ENCODE measurements around the gene PRRG1.
"Not testable (repeated sequence)": the region's sequence is repeated elsewhere in the genome, so short reads cannot be mapped to it uniquely, and the experiment has no call there.

The PRRG1 gene

DNA sequence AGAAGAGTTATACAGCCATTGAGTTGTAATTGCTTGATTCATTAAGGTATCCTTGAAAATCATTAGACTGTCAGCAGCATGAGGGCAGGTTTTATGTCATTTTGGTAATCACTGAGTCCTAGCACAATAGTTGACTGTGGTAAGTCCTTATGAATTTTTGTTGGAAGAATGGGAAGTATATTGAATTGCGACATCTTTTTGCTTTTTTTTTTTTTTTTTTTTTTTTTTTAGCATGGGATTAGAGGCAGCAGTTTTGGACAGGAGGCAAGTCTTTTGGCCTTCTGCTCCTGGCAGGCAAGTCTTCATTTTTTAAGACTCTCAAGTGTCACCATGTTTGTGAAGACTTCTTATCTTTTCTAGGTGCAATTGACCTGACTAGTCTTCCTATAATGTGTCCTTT is 29.7 kb downstream of the PRRG1 start:
- DNase-seq (ENCODE audit: low spot score) = no peak

GRCh38 chrX:37380256-37380655 is 31.1 kb downstream of the PRRG1 start:
- no peak for DNase-seq (ENCODE audit: low spot score)

DNA sequence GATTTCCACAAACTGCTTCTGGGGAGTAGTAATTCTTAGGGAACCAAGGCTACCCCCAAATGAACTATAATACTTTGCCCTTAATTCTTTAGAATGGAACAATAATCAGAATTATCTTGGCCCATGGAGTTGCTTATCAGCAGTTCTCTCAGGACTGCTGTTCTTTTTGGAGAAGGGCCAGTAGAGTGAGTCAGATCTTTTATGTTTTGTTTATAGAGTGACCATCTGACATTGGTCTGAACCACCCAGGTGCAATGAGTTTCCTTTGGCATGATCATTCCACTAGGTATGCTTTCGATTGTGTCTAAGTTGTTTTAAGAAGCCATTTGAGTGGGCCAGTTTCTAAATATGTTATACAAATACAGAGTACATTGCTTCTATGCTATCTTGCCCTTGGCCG is 31.8 kb downstream of the PRRG1 start:
- DNase-seq (ENCODE audit: low spot score) = peak; percentile 2

GRCh38 chrX:37383313-37383712 is 34.1 kb downstream of the PRRG1 start:
- DNase-seq (ENCODE audit: low spot score) = no peak

DNA sequence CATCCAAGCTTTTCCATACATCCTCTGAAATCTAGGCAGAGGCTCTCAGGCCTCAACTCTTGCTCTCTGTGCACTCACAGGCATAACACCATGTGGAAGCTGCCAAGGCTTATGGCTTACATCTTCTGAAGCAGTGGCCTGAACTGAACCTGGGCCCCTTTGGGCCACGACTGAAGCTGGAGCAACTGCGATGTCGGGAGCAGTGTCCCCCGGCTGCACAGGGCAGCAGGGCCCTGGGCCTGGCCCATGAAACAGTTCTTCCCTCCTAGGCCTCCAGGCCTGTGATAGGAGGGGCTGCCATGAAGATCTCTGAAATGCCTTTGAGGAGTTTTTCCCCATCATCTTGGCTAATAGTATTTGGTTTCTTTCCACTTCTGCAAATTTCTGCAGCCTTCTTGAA is 39.2 kb downstream of the PRRG1 start:
- DNase-seq (ENCODE audit: low spot score) = no peak

GRCh38 chrX:37405956-37406355 is 56.8 kb downstream of the PRRG1 start:
- DNase-seq (ENCODE audit: low spot score) = no peak

- no peak for DNase-seq (ENCODE audit: low spot score)
Observed at GRCh38 chrX:37407736-37408135, 58.6 kb downstream of the PRRG1 start.

- DNase-seq (ENCODE audit: low spot score) = no peak
Observed at GRCh38 chrX:37409278-37409677, 60.1 kb downstream of the PRRG1 start.

- no peak for DNase-seq (ENCODE audit: low spot score)
Observed at GRCh38 chrX:37420185-37420584, 71.0 kb downstream of the PRRG1 start.

- no peak for DNase-seq (ENCODE audit: low spot score)
Observed at GRCh38 chrX:37420756-37421155, 71.6 kb downstream of the PRRG1 start.

GRCh38 chrX:37424000-37424429 is 74.9 kb downstream of the PRRG1 start:
- no peak for DNase-seq (ENCODE audit: low spot score)

DNA sequence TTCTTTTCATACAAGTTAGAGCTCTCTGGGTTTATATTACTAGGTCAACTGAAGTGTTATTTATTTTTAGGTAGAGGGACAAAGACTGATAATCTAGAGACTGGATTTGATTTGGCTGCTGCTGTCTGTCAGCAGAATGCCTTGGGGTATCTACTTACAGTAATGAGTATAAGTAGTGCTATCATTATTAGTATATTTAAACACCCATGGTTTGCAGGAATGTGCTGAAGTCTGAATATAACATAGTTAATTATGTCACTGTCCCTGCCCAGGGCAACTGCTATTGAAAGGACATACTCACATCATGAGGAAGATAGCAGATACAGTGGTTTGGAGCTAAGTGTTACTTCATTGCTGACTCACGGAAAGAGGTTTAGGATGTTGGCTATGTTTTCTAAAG is 76.2 kb downstream of the PRRG1 start:
- no peak for DNase-seq (ENCODE audit: low spot score)

DNA sequence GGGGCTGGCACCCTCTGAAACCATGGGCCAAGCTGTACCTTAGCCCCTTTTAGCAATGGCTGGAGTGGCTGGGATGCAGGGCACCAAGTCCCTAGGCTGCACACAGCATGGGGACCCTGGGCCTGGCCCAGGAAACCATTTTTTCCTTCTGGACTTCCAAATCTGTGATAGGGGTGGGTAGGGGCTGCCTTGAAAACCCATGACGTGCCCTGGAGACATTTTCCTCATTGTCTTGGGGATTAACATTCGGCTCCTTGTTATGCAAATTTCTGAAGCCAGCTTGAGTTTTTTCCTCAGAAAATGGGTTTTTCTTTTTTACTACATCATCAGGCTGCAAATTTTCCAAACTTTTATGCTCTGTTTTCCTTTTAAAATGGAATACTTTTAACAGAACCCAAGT is 79.8 kb downstream of the PRRG1 start:
- DNase-seq (ENCODE audit: low spot score) = not testable (repeated sequence)

DNA sequence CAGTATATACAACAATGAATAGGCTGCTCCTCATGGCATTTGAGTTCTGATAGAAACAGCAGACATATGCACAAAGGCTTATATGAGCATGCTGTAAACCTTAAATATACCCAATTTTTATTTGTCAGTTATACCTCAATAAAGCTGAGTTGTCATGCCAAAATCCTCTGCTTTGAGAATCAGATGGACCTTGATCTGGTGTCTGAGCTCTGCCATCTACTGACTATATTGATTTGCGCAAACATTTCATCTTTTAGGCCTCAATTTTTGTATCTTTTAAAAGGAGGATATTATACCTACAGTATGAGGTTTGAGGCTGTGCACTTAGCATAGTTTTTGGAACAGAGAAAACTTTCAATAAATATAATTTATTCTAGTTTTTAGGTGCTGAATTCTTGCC is 85.2 kb downstream of the PRRG1 start:
- no peak for DNase-seq (ENCODE audit: low spot score)

GRCh38 chrX:37437160-37437559 is 88.0 kb downstream of the PRRG1 start:
- DNase-seq (ENCODE audit: low spot score) = no peak

GRCh38 chrX:37441377-37441776 is 92.2 kb downstream of the PRRG1 start:
- DNase-seq (ENCODE audit: low spot score) = no peak

DNA sequence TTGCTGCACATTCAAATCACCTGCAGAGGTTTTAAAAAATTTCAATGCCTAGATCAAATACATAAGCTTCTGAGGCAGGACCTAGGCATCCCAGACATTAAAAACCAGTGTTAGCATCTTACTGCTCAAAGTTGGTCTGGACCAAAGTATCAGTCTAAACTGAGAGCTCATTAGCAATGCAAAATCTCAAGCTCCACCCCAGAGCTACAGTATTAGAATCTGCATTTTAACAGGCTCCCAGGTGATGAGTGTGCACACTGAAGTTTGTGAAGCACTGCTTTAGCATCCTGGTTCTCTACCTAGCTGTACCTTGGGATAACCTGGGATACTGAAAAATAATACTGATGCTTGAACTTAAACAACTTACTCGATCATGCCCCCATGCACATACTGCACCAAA is 96.0 kb downstream of the PRRG1 start:
- DNase-seq (ENCODE audit: low spot score) = no peak

DNA sequence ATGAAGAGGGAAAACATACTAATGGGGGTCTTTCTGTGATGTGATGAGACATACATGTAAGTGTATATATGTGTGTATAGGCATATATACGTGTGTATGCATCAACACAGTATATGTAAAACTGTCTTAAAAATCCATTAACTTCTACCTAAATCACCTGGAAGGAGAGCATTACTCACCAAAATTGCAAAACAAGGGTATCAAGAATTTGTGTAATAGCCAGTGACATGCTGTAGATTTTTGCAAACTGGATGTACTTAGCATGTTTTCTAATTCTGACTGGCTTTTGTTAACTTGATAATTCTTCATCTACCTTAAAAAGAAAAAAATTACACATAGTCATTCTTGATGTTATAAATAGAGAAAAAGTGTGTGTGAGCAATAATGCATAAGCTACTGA is 104.7 kb downstream of the PRRG1 start:
- DNase-seq (ENCODE audit: low spot score) = no peak

- DNase-seq (ENCODE audit: low spot score) = no peak
Observed at GRCh38 chrX:37454537-37455285, 105.5 kb downstream of the PRRG1 start.

DNA sequence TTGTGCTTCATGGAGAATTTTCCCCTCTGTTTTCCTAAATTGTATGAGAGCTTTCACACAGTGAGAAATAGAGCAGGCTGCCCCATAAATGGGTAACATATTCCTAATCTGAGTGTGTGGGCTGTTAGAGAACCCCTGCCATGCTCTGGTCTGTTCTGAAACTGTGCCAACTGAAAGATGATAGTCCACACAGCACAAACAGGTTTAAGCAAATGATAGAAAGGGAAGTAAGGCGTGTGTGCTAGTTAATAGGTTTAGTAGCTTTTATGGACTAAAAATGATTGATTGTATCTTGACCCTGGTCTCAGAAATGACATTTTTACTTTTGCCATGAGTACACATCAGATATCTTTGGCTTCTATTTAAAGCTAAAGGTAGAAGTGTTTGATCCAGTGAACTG is 106.2 kb downstream of the PRRG1 start:
- no peak for DNase-seq (ENCODE audit: low spot score)

- not testable (repeated sequence) for DNase-seq (ENCODE audit: low spot score)
Observed at GRCh38 chrX:37460285-37460684, 111.1 kb downstream of the PRRG1 start.

DNA sequence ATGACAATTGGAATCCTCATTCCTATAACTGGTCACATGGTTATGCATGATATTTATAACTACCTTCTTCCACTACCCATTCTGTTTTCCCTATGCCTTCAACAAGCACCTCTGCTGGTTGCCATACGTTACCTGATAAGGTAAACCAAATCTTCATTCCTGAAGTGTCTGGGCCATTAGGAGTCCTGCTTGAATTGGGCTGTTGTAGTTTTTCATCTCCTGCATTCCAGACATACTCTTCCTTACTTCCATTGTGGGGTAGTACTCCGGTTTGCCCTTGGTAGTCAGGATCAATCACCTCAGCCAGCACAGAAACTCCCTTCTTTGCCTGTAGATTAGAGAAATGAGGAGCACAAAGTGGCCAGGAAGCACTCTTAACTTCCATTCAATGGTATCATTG is 113.2 kb downstream of the PRRG1 start:
- DNase-seq (ENCODE audit: low spot score) = no peak

GRCh38 chrX:37468124-37468739 is 119.1 kb downstream of the PRRG1 start:
- DNase-seq (ENCODE audit: low spot score) = no peak

GRCh38 chrX:37470711-37471110 is 121.5 kb downstream of the PRRG1 start:
- DNase-seq (ENCODE audit: low spot score) = no peak
